Measurements from ENCODE around the gene MAN1A2. TPM values are rescaled to one million over a fixed set of nuclear protein-coding genes. Genes with fewer than 3 reads are reported as not detected.
"Not testable (repeated sequence)": the region's sequence is repeated elsewhere in the genome, so short reads cannot be mapped to it uniquely, and the experiment has no call there.

The MAN1A2 gene
- total RNA-seq, 1 donor from 2014 or later = 32.1 TPM

GRCh38 chr1:117396636-117397035 is 29.4 kb downstream of the MAN1A2 start:
- no peak for DNase-seq (ENCODE audit: extremely low read depth, low read depth, low spot score)

- no peak for DNase-seq (ENCODE audit: extremely low read depth, low read depth, low spot score)
These were observed 31.7 kb downstream of the MAN1A2 start for GRCh38 chr1:117398957-117399356.

DNA sequence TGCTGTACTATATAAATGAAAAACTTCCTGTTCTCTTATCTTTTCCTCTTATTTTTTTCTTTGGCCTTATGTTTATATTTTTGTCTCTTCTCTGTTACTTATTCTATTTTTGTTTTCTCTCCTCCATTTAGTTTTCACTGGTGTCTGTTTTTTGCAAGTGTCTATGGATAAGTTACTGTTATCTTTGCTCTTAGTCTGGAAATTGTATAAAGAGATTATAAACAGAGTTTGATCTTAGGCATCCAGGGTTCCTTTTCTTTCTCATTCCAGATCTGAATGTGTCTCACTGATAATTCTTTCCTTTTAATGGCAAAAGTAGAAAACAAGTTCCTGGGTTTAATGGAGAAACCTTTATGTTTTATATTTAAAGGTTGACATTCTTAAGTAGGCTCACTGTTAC is 34.5 kb downstream of the MAN1A2 start:
- DNase-seq (ENCODE audit: extremely low read depth, low read depth, low spot score) = no peak

DNA sequence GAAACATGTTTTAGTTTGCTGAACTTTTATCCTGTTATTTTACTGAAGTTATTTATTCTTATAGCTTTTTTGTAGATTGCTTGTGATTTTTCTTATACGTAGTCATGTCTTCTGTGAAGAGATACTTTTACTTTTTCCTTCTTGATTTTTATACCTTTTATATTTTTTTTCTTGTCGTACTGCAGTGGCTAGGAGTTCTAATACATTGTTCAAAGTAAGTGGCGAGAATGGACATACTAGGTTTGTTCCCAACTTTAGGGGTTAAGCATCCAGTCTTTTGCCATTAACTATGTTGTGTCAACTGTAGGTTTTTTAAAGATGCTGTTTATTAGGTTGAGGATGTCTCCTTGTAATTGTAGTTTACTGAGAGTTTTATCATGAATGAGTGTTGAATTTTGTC is 36.3 kb downstream of the MAN1A2 start:
- no peak for DNase-seq (ENCODE audit: extremely low read depth, low read depth, low spot score)

DNA sequence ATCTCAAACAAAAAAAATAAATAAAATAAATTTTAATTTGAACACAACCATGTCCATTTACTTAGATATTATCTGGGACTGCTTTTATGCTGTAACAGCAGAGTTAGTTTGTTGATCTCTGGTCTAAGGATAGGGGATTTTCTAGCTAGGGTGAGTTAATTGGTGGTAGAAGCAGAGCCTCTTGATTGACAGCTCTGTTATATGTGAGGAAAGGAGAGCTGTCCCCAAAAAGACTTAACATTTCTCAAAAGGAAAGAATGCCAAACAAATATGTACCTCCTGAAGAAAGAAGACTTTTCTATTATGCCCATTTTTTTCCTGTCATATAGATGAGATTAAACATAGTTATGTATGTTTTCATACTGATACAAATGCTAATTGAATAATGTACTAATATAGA is 37.8 kb downstream of the MAN1A2 start:
- no peak for DNase-seq (ENCODE audit: extremely low read depth, low read depth, low spot score)

DNA sequence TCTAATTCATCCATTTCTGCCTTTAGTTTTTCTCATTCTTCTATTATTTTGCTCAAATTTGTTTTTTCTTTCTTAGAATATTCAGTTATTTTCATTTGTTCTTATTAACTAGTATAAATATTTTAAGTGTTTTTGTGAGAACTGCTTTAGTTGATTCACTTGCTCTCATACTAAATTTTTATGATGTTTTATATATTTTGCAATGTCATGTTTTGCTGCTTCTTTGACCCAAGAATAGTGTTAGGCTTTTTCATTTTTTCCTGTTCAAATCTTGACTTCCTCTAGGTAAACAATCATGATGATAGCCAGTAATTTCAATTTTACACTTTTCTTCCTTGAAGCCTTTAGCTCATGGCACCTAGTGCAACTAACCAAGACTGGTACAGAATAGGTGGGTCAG is 45.2 kb downstream of the MAN1A2 start:
- no peak for DNase-seq (ENCODE audit: extremely low read depth, low read depth, low spot score)

GRCh38 chr1:117413412-117413811 is 46.2 kb downstream of the MAN1A2 start:
- DNase-seq (ENCODE audit: extremely low read depth, low read depth, low spot score) = no peak

DNA sequence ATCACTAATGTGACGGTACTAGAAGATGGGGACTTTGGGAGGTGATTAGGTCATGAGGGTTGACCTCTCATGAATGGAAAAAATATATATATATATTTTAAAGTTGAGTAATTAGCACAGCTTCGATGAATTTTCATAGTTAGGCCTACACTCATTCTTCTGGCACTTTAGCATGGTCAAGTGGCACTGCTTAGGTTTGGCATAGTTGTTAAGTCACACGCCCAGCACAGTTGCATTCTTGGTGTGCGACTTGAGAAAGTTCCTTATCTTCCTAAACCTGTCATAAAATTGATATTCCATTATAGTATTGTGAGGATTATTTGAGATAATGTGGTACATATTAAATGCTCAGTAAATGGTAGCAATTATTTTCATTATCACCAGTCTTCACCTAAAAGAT is 47.7 kb downstream of the MAN1A2 start:
- no peak for DNase-seq (ENCODE audit: extremely low read depth, low read depth, low spot score)

DNA sequence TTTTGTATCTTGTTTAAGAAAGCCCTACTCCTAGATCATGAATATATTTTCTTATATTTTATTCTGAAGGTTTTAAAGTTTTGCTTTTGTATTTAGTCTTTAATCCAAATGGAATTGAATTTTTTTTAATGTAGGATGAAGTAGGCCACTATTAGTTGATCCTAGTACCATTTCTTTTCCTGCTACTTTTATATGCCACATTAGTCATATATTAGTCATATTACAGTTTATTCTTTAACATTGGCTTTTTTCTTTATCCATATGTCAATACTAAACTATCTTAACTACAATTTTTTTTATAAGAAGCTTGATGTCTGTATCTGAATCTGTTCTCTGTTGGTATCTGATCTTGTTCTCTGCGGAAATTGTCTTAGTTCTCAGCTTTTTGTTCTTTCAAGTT is 48.8 kb downstream of the MAN1A2 start:
- no peak for DNase-seq (ENCODE audit: extremely low read depth, low read depth, low spot score)

- no peak for DNase-seq (ENCODE audit: extremely low read depth, low read depth, low spot score)
These were observed 49.4 kb downstream of the MAN1A2 start for GRCh38 chr1:117416546-117417125.

DNA sequence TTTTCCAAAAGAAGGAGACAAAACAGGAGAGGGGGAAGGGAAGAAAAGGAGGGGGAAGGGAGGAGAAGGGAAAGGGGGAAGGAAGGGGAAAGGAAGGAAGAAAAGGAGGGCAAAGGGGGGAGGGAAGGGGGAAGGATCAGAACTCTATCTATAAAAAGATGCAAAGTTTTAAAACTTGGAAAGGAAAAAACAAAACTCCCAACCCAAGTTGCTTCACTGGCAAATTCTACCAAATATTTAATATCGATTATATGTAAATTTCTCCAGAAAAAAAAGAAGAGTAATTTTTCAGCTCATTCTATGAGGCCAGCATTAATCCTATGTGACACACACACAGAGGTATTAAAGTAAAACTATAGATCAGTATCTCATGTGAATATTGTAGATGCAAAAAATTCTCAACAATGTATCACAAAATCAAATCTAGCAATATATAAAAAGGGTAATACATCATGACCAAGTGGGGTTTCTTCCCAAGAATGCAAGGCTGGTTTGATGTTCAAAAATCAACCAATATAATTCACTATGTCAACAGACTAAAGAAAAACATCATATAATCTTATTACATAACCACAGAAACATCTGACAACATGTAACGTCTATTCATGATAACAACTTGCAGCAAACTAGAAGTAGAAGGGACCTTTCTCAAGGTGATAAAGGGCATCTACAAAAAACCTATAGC is 57.9 kb downstream of the MAN1A2 start:
- DNase-seq (ENCODE audit: extremely low read depth, low read depth, low spot score) = no peak

DNA sequence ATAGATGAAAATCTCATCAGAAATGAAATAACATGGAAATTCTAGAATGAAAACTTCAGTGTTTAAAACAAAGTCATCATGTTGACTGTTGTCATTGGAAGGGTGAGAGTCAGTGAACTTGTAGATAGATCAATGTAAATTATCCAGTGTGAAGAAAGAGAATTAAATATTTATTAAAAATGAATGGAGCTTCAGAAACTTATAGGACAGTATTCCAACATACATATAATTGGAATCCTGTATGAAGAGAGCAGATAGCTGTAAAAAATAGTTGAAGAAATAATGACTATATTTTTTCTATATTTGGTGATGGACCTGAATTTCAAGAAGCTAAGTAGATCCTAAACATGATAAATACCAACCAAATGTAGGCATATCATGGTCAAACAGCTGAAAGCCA is 60.0 kb downstream of the MAN1A2 start:
- no peak for DNase-seq (ENCODE audit: extremely low read depth, low read depth, low spot score)

GRCh38 chr1:117433943-117434342 is 66.7 kb downstream of the MAN1A2 start:
- DNase-seq (ENCODE audit: extremely low read depth, low read depth, low spot score) = no peak

GRCh38 chr1:117436513-117436912 is 69.3 kb downstream of the MAN1A2 start:
- no peak for DNase-seq (ENCODE audit: extremely low read depth, low read depth, low spot score)

DNA sequence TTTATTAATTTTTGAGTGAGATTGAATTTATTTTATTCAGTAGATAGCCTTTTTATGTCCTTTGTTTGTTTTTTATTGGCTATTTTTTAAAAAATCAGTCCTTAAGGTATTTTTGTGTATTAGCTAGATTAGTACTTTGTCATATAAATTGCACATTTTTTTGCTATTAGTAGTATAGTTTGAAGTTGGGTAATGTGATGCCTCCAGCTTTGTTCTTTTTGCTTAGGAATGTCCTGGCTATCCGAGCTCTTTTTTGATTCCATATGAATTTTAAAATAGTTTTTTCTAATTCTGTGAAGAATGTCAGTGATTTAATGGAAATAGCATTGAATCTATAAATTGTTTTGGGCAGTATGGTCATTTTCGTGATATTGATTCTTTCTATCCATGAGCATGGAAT is 80.4 kb downstream of the MAN1A2 start:
- DNase-seq (ENCODE audit: extremely low read depth, low read depth, low spot score) = no peak

DNA sequence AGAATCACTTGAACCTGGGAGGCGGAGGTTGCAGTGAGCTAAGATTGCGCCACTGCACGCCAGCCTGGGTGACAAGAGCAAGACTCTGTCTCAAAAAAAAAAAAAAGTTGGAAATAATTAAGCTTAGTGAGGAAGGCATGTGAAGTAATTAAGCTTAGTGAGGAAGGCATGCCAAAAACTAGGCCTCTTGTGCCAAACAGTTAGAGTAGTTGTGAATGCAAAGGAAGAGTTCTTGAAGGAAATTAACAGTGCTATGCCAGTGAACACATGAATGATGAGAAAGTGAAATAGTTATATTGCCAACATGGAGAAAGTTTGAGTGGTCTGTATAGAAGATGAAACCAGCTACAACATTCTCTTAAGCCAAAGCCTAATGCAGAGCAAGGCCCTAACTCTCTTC is 85.0 kb downstream of the MAN1A2 start:
- no peak for DNase-seq (ENCODE audit: extremely low read depth, low read depth, low spot score)

DNA sequence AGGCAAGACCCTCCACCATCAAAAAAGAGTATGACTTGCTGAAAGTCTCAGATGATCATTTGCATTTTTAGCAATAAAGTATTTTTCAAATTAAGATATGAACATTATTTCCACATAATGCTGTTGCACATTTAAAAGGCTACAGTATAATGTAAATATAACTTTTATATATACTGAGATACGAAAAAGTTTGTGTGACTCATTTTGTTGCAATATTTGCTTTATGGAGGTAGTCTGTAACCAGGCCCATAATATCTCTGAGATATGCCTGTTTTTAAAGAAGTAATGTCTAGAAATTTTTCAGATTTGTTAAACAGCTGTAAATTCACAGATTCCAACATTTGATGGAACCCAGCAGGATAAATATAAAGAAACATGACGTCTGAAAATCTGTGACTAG is 86.7 kb downstream of the MAN1A2 start:
- no peak for DNase-seq (ENCODE audit: extremely low read depth, low read depth, low spot score)

- DNase-seq (ENCODE audit: extremely low read depth, low read depth, low spot score) = not testable (repeated sequence)
These were observed 91.2 kb downstream of the MAN1A2 start for GRCh38 chr1:117458410-117458809.

- DNase-seq (ENCODE audit: extremely low read depth, low read depth, low spot score) = no peak
These were observed 99.5 kb downstream of the MAN1A2 start for GRCh38 chr1:117466761-117467160.

DNA sequence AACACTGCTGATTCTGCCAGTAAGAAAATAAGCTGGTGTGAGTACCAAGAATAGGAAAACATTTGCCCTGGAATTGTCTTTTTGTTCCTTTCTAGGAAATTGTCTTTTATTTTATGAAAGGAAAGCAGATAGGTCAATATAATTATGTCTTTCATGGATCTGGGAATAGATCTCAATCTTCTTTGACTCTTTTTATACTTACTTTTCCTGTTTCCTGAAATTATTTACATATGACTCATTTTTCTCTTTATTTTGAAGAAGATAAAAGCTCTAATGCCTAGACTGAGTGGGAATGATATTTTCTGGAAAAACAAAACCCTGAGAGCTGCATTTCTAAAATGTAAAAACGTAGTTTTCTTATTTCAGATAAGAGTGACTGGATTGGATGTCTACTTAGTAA is 100.1 kb downstream of the MAN1A2 start:
- DNase-seq (ENCODE audit: extremely low read depth, low read depth, low spot score) = no peak

DNA sequence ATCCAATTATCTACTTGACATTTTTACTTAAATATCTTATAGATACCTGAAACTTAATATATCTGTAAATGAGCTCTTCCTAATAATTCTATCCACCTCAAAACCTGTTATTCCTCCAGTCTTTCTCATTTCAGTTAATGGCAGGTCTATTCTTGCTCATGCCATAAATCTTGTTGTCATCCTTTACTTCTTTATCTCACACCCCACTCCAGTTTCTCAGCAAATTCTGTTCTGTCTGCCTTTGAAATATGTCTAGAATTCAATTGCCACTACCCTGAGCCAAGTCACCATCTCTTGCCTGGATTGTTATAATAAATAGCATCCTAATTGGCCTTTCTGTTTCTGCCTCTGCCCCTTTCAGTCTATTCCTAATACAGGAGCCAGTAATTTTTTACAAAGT is 105.8 kb downstream of the MAN1A2 start:
- DNase-seq (ENCODE audit: extremely low read depth, low read depth, low spot score) = no peak

DNA sequence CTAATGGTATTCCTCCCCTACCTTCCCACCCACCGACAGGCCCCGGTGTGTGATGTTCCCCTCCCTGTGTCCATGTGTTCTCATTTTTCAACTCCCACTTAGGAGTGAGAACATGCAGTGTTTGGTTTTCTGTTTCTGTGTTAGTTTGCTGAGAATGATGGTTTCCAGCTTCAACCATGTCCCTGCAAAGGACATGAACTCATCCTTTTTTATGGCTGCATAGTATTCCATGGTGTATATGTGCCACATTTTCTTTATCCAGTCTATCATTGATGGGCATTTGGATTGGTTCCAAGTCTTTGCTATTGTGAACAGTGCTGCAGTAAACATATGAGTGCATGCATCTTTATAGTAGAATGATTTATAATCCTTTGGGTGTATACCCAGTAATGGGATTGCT is 108.2 kb downstream of the MAN1A2 start:
- not testable (repeated sequence) for DNase-seq (ENCODE audit: extremely low read depth, low read depth, low spot score)

DNA sequence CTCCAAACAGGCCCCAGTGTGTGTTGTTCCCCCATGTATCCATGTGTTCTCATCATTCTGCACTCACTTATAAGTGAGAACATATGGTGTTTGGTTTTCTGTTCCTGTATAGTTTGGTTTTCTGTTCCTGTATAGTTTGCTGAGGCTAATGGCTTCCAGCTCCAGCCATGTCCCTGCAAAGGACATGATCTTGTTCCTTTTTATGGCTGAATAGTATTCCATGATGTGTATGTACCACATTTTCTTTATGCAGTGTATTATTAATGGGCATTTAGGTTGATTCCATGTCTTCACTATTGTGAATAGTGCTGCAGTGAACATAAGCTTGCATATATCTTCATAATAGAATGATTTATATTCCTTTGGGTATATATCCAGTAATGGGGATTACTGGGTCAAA is 111.8 kb downstream of the MAN1A2 start:
- DNase-seq (ENCODE audit: extremely low read depth, low read depth, low spot score) = no peak

All from glomerular endothelial cell (primary cell).